HG03432 (cell line): ENCODE measurements around the gene COX8A.

ENCODE experiments used
- ATAC-seq: cut with Tn5 transposase; IDR thresholded peaks from one replicate; pipeline ENCODE4 v1.9.1; 2021; ENCODE audit warnings: mild to moderate bottlenecking, moderate library complexity; ENCODE audit not compliant: unreplicated experiment

The COX8A gene

DNA sequence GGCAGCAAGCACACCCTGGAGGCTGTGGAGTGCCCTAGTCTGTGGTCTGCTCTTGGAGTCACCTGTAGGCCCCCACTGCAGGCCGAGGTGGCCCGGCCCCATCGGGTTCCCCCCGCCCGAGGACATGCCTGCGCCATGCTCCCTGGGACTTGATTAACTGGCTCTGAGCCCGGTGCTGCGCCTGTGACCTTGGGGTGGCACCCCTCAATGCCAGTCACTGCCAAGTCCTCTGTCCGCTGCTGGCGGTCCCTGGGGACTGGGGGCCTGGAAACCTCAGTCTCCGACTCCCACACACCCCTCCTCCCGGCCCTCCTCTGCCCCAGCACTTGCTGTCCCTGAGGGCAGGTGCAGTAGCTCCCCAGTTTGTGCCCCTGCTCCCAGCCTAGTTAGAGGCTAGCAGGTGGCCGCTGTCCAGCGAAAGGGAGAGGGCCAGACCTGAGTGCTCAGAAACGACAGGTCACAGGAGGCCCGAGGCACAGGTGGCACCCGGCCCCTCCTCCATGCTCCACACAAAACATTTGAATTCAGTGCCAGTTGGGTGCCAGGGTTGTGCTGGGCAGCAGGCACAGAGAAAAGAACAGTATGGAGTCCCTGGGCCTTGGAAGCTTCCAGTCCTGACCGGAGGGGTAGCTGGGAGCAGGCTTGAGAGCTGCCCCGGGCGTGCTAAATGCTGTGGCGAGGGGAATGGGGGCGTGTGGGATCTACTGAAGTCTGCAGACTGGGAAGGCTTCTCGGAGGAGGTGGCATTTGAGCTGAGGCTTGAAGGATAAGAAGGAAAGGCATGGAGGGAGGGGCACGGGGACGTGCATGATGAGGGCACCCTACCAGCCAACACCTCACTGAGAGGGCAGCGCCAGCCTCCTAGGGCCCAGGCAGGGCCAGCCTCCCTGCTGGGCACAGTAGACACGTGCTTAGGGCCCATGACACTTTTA lies 45.0 kb downstream of the COX8A start:
- ATAC-seq, result no peak

GRCh38 chr11:64020976-64021756 lies 46.7 kb downstream of the COX8A start:
- ATAC-seq, result no peak

GRCh38 chr11:64021757-64022093 lies 47.3 kb downstream of the COX8A start:
- ATAC-seq, result no peak

DNA sequence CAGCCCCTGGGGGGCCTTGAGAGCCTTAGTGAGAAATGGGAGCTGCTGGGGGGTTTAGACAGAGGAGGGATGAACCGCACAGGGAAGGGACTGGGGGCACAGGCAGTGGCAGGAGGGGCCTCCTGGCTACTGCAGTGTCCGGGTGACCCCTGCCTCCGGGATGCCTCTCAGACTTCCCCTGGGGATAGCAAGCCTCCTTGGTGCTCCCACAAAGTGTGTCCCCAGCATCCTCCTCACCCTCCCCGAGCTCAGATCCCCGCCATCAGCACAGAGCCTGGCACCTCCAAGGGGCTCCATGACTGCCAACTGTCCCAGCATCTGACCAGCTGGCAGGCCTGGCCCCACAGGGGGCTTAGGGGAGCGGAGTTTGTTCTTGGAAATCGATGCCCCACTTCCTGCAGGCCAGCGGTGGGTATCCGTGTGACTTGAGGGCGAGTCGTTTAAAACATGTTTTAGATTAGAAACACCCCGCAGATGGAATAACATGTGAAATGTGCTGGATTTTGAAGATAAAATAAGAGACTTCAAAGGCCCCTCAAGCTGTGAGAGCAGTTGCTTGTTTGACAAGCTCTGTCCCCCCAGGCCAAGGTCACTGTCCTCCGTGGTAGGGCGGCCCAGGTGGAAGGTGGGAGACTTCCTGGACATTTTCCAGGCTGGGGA lies 47.8 kb downstream of the COX8A start:
- ATAC-seq, result no peak

- no peak for ATAC-seq
Measured at GRCh38 chr11:64023712-64024710, 49.6 kb downstream of the COX8A start.

DNA sequence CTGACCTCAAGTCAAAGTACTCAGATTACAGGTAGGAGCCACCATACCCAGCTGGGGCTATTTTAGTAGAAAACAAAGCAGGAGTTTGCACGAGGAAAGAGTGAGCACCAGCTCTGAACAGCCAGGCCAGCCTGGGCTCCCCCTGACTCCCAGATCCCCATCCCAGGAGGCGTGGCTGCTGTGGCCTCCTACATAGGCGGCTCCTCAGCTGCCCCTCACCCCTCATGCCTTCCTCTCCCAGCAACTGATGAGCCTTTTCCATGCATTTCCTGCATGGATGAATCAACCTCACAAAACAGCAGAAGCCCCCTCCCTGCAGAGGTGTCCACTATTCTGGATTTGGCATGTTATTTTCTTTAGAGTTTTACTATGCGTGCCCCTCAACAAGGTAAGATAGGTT lies 50.8 kb downstream of the COX8A start:
- no peak for ATAC-seq
